Measurements from ENCODE around the gene ZSCAN20. TPM values are rescaled to one million over a fixed set of nuclear protein-coding genes. Genes with fewer than 3 reads are reported as not detected.

The ZSCAN20 gene
- total RNA-seq, 1 donor from 2014 or later, result 4.3 TPM

DNA sequence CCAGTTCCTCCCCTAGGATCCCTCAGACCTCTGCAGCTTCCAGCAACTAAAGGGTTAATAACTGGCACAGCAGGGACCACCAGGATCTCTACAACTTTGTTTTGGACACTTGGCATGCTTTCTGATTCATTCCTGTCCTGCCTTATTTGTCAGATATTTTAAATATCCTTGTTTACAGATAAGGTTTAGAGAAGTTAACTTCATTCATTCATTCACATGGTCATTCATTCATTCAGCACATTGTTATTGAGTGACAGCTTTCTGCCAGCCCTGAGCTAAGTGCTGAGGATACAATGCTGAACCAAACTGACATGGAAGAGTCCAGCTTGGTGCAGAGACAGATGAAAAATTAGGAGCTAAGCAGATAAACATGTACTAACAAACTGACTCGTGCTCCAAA lies 32.8 kb upstream of the ZSCAN20 start:
- Histone ChIP-seq H3K4me1 (no peaks in the 10 kb centered on the region), H3K9me3 (no peaks in the 10 kb centered on the region), H3K27me3 (no peaks in the 10 kb centered on the region), H3K27ac (no peak overlapping the region), H3K36me3 (no peaks in the 10 kb centered on the region), H3K4me3 (no peak overlapping the region)
- intact Hi-C loops (cut with DNase I), result no loop called here
- no peak for DNase-seq
- TF ChIP-seq, protein P1, sequence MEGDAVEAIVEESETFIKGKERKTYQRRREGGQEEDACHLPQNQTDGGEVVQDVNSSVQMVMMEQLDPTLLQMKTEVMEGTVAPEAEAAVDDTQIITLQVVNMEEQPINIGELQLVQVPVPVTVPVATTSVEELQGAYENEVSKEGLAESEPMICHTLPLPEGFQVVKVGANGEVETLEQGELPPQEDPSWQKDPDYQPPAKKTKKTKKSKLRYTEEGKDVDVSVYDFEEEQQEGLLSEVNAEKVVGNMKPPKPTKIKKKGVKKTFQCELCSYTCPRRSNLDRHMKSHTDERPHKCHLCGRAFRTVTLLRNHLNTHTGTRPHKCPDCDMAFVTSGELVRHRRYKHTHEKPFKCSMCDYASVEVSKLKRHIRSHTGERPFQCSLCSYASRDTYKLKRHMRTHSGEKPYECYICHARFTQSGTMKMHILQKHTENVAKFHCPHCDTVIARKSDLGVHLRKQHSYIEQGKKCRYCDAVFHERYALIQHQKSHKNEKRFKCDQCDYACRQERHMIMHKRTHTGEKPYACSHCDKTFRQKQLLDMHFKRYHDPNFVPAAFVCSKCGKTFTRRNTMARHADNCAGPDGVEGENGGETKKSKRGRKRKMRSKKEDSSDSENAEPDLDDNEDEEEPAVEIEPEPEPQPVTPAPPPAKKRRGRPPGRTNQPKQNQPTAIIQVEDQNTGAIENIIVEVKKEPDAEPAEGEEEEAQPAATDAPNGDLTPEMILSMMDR (IDR thresholded peaks at IDR 0.05), result no peak
- ATAC-seq, result no peak

DNA sequence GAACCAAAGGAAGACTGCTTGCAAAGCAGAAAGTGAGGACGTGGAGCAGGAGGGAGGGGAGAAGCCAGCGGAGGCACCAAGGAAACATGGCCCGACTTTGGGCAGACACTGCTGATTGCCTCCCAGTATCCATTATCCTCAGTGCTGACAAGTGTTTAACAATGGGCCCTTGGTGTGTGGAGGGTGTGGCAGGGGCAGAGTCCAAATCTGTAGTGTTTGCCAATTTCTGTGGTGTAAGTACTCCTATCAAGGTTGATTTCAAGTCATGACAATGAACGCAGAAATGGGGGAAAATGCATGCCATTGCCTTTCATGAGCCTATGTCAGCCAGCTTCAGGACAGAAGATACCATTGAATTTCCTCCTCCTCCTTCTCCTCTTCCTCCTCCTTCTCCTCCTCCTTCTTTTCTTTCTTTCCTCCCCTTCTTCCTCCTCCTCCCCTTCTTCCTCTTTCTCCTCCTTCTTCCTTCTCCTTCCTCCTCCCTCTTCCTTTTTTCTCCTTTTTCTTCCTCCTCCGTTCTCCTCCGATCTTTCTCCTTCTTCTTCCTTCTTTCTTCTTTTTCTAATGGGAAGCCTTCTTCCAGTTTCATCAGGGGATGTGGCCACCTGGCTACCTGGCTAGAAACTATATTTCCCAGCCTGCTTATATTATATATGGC lies 31.2 kb upstream of the ZSCAN20 start:
- no peak for DNase-seq
- H3K9me3 ChIP-seq, result no peaks in the 10 kb centered on the region
- H3K36me3 ChIP-seq, result no peaks in the 10 kb centered on the region

DNA sequence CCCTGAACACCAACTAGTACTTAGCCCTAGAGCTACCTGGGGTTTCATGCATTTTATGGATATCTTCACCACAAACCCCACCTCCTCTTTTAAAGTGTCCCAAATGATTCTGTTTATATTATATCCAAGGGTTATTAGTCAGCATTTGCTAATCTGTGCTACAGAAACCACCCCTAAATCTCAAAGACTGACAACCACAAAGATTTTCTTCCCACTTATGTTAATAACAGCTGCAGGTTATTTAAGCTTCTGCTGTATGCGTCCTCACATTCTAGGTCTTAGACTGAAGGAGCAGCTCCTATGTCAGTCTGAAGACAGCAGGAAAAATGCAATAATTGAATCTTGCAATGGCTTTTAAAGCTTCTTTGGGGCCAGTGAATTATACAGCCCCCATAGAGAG lies 30.3 kb upstream of the ZSCAN20 start:
- ATAC-seq (no peak), DNase-seq (no peak)
- Histone ChIP-seq H3K4me1 (no peaks in the 10 kb centered on the region), H3K27me3 (no peaks in the 10 kb centered on the region), H3K9me3 (no peaks in the 10 kb centered on the region), H3K27ac (no peak overlapping the region), H3K36me3 (no peaks in the 10 kb centered on the region), H3K4me3 (no peak overlapping the region)
- TF ChIP-seq, protein P1 (IDR thresholded peaks at IDR 0.05), result no peak
- intact Hi-C loops (cut with DNase I), result no loop called here

More for the DNA sequence above, 31.2 kb upstream of the ZSCAN20 start:
- no peak overlapping the region for H3K27ac ChIP-seq
- H3K4me3 ChIP-seq, result no peak overlapping the region
- TF ChIP-seq, protein P1 (IDR thresholded peaks at IDR 0.05), result no peak
- no peaks in the 10 kb centered on the region for H3K27me3 ChIP-seq
- intact Hi-C loops (cut with DNase I), result no loop called here
- no peak for ATAC-seq
- H3K4me1 ChIP-seq, result no peaks in the 10 kb centered on the region

DNA sequence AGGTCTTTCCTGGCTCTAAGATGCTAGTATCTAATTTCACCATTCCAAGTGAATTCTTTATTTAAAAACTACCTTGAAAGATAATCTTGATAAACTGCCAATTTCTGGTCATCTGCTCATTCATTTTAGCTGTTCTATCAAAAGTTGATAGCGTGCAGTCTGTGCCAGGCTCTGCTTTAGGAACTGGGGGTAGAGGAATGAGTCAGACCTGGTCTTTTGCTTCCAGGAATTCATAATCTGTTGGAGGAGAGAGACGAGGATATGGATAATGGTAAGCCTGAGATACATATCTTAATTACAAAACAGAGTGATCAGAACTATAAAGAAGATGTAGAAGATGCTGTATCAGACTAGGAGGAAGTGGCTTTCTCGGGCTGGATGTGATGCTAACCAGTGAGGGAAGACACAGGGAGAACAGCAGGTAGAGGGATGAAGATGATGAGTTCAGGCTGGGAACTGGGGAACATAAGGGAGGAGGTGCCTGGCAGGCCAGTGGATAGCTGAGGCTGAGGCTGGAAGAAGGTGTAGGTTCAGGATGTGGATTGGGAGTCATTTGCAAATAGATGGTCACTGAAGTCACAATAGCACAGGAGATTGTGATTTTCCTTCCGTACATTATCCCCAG lies 29.3 kb upstream of the ZSCAN20 start:
- intact Hi-C loops (cut with DNase I), result no loop called here
- no peak for ATAC-seq
- TF ChIP-seq, protein P1 (IDR thresholded peaks at IDR 0.05), result no peak

DNA sequence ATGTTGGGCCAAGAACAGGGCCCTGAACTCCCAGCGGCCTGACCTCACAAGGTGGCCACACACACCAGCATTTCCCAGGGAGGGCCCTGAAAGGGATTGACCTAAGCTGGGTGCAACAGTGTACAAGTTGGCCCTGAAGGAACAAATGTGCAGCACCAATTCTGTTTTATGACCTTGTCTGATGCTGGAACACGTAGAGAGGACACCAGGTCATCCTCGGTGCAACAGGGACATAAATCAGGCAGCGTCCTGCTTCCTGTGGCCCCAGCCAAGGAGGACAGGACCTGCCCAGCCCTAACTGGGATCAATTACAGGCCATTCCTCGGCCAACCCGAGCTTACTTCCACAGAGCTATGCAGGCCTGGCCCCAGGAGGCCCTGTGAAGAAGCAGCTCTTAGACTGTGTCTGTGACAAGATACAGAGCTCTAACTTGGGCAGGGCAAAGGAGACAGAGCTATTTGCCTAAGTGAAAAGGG lies 28.7 kb upstream of the ZSCAN20 start:
- H3K27me3 ChIP-seq, result no peaks in the 10 kb centered on the region
- no peak for DNase-seq
- H3K4me3 ChIP-seq, result no peak overlapping the region
- no peaks in the 10 kb centered on the region for H3K4me1 ChIP-seq
- TF ChIP-seq, protein P1 (IDR thresholded peaks at IDR 0.05), result no peak
- intact Hi-C loops (cut with DNase I), result no loop called here
- ATAC-seq, result no peak
- H3K27ac ChIP-seq, result no peak overlapping the region
- no peaks in the 10 kb centered on the region for H3K36me3 ChIP-seq
- H3K9me3 ChIP-seq, result no peaks in the 10 kb centered on the region

More for the DNA sequence above, 29.3 kb upstream of the ZSCAN20 start:
- no peak overlapping the region for H3K4me3 ChIP-seq
- DNase-seq, result no peak
- no peaks in the 10 kb centered on the region for H3K9me3 ChIP-seq
- no peak overlapping the region for H3K27ac ChIP-seq
- no peaks in the 10 kb centered on the region for H3K27me3 ChIP-seq
- no peaks in the 10 kb centered on the region for H3K4me1 ChIP-seq
- no peaks in the 10 kb centered on the region for H3K36me3 ChIP-seq

Measured in upper lobe of right lung (tissue), 1 donor.